HG02798 (cell line): ENCODE measurements around the gene MYCBPAP.

Source experiments
- ATAC-seq: cut with Tn5 transposase; IDR thresholded peaks from one replicate; pipeline ENCODE4 v1.9.1; 2021; ENCODE audit warnings: mild to moderate bottlenecking; ENCODE audit not compliant: unreplicated experiment, poor library complexity

Gene MYCBPAP

GRCh38 chr17:50484386-50485155 lies 23.7 kb upstream of the MYCBPAP start:
- ATAC-seq: no peak

DNA sequence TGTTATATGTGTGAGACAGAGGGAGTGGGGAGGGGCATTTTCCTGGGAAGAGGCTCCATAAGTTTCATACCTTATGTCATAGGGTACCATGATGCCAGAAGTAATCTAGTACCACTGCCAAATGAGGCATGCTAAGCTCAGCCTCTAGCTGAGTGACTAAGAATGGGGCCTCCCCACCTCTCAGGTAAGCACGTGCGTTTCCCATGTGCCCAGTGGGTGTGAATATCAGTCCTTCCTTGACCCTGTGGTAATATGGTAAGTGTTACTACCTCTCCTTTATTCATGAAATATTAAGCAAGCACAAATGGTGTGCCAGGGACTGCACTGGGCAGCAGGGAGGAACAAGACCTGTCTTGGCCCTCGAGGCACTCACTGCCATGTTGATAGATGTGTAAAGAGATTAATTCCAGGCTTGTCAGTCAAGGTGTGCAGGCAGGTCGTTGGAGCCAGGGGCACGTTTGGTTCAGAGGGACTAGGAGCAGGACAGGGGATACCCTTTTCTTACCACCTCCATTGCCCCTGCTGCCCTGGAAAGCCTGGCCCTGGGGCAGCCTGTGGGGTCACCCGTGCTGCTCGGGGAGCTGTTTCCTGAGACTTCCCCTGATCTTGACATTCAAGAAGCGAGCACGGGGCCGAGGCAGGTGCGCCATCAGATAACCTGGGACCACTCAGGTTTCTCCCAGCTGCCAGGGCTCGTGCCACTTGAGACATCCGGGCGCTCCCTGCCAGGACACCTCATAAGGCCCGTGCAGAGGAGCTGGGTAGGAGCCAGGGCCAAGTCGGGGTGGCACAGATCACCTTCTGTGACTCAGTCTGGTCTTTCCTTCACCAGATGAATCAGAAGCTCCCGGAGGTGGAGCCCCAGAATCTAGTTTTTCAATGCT lies 20.8 kb upstream of the MYCBPAP start:
- ATAC-seq: no peak

DNA sequence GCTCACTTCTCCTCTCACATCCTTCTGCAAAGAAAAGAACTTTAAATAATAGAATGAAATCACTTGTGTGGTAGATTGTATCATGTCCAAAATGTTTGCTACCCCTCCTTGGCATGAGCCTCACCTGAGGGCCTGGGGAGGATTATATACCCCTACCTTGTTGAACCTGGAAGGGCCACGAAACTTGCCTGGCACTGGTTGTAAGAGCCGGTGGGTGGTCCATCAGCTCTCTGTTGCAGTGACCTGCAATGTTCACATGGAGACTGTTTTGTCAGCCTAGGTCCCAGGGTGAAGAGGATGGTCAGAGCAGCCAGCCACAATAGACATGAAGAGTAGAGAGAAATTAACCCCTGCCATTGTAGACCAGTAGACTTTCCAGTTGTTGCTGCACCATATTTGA lies 19.4 kb upstream of the MYCBPAP start:
- ATAC-seq: no peak

GRCh38 chr17:50491505-50491904 lies 16.7 kb upstream of the MYCBPAP start:
- no peak for ATAC-seq

GRCh38 chr17:50492214-50492613 lies 16.0 kb upstream of the MYCBPAP start:
- no peak for ATAC-seq

DNA sequence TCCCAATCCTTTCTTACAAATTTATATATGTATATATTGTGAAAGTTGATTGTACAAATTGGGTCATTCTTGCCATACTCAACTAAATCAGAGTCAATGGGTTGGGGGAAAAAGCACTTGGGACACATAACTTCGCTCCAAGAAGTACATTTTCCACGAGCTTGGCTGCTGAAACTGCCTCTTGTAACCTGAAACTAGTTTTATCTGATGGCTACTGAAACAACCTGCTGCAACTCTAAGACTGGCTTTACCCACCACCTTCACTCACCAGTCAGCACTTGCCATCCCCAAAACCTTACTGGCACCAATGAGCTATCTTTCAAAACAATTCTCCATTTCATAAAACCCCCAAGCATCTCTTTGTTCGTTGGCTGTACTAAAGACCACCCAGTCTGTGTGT lies 14.5 kb upstream of the MYCBPAP start:
- no peak for ATAC-seq

DNA sequence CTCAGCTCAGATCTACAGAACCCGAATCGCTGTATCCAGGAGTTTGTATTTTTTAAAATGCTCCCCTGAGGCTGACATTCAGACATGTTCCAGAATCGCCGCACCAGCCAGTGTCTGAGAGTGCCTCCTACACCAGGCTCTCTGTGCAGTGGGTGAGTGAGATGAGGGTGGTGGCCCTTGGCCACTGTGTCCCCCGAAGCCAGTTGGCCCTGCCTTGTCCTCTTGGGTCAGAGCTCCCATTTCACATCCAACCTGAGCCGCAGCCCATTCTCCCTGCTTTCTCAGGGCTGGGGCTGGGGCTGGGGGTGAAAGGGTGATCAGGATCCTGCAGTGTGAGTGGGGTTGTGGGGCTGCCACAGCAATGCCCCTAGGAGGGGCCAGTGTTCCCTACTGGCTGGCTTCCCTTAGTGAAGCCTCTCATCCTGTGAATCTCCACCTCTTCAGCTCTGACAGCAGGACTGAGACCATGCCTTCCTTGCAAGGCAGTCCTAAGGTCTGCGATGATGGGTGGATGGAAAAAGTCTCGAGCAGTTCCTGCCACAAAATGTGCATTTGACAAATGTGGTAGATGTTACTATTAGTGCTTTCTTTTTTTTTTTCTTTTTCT lies 12.9 kb upstream of the MYCBPAP start:
- no peak for ATAC-seq

- ATAC-seq: no peak
These were observed 12.3 kb upstream of the MYCBPAP start for GRCh38 chr17:50495918-50496317.

DNA sequence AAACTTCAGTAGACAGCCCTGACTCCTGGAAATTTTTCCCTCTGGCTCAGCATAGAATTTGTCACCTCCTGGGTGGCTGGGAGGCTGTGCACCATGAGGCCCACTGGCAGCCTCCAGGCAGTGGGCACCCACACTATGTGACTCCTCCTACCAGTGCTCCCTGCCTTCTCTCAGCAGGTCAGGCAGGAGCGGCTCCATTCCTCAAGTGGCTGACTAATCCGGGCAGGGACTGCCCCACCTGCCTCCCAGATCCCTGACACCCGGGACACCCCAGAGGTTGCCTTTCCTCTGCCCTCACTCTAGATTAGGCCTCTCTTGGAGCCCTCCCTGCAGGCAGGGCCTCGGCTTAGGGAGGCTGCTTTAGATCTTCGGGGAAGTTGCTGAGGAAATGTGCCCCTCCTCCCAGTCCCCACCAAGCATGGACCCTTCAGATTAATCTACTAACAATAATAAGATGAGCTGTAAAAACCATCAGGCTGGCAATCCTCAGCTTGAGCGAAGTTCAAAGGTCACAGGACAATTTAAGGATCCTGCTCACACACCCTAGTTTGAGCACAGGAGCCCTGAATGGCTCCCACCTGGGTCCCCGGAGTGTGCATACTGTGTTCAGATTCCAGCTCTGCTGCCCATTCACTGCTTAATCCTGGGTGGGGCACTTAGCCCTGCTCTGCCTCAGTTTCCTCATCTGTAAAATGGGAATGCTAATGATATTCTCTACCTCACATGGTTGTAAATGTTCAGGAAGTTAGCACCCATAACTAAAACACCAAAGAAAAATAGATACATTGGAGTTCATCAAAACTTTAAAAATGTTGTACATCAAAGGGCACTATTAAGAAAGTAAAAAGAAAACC lies 10.0 kb upstream of the MYCBPAP start:
- no peak for ATAC-seq

DNA sequence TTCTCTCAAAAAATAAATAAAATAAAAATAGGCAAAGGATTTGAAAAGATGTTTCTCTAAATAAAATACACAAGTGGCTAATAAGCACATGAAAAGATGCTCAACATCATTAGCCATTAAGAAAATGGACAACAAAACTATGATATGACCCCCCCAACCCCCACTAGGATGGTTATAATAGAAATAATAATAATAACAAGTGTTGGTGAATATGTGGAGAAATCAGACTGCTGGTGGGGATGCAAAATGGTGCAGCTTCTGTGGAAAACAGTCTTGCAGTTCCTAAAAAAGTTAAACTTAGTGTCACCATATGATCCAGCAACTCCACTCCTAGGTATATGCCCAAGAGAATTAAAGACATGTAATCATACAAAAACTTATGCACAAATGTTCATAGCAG lies 9.0 kb upstream of the MYCBPAP start:
- ATAC-seq: no peak

- ATAC-seq: no peak
These were observed 8.5 kb upstream of the MYCBPAP start for GRCh38 chr17:50499721-50500120.

- no peak for ATAC-seq
These were observed 7.2 kb upstream of the MYCBPAP start for GRCh38 chr17:50501054-50501453.

DNA sequence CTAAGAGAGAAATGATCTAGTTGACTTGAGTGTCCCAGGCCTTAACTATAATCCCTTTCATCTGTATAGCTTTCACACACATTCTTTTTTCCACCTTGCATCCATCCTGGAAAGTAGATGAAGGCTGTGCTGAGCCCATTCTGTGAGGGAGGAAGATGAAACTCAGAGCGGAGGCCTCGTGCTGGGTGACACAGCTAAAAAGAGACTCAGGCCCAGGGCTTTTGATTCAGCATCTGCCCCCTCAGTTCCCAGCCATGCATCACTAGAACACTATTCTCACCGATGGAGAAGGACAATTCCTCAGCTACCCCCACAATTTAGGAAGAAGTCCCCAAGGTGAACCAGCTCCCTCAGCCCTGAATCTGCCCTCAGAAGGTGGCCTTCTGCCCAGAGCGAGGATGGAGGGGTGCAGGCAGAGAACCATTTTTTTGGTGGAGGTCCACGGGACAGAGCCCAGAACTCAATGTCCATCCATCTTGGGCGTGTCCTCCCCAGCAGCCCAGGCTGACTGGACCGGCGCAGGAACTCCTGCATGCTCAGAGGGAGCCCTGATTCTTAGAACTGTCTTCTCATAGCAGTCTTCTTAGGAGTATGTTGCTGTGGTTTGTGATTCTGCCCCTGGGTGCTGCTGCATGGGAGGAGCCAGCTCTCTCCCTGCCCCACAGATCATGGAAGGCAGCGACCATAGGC lies 5.8 kb upstream of the MYCBPAP start:
- ATAC-seq: no peak

DNA sequence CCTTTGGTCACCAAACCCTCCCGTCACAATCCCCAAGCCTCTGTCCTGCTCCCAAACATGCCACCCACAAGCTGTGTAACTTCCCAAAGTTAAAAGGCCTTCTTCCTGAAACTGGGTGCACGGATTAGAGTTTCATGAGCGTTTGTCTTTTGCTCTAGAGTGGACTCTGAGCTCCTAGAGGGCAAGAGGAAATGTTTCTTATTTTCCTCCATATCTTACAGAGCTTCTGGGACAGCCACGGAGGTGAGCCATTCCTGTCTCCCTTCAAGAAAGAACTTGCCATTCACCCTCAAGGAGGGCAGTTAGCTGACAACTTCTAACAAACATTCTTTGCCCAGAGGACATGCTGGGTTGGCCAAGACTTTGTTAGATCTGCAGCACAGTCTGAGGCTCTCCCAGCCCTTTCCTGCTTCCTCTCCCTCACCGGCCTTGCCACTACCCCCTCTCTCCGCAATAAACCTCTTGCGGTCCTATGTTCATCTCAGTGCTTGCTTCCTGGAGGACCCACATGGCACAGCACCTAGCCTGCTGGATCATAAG lies 2.6 kb upstream of the MYCBPAP start:
- ATAC-seq: no peak

GRCh38 chr17:50506298-50506697 lies 1.9 kb upstream of the MYCBPAP start:
- no peak for ATAC-seq

GRCh38 chr17:50508573-50509460 lies 578 bp downstream of the MYCBPAP start:
- ATAC-seq: no peak

GRCh38 chr17:50511058-50511457 lies 2.8 kb downstream of the MYCBPAP start:
- ATAC-seq: peak; percentile 70

DNA sequence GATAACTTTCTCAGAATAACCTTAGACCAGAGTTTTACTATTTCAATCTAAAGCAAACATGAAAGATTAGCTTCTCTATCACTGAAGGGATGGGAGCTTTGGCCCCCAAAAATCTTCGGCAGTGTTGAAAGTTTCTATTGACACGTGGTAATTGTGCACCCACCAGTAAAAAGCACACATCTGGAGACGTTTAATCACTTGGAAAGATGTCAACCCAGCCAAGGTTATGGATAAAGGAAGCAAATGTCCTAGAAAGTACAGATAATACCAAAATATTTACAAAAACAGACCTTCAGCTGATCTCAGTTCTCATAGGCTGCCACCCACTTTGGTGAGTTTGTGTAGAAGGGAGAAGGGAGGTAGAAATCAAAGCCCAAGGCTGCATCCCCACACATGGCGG lies 5.3 kb downstream of the MYCBPAP start:
- no peak for ATAC-seq
